PC-9 (cell line): ENCODE results near the gene RHOBTB3.

Experiments used
- CTCF ChIP-seq: fragments of 200-600 bp; sonication (generic); conservative IDR thresholded peaks from 2 replicates; pipeline ENCODE4 v1.6.1; 2017; ENCODE audit warnings: mixed run types, antibody characterized with exemption, mild to moderate bottlenecking, moderate library complexity
- EZH2 ChIP-seq: fragments of 200-600 bp; sonication (generic); IDR thresholded peaks from 2 replicates; pipeline ENCODE4 v1.8.0; 2017; ENCODE audit warnings: antibody characterized with exemption, low read depth

GRCh38 chr5:95686651-95687050 lies 44.5 kb upstream of the RHOBTB3 start:
- no peak for TF ChIP-seq CTCF
- no peak for TF ChIP-seq EZH2
